Erythroblast (primary cell): Measurements from ENCODE around the gene PANX3.

Source experiments
- GATA1 ChIP-seq: IDR thresholded peaks from 2 replicates; pipeline ENCODE4 v1.6.1; 2011; ENCODE audit warnings: low read depth, mild to moderate bottlenecking, control low read depth, low read length, moderate library complexity
- POLR2A ChIP-seq: IDR thresholded peaks from 2 replicates; pipeline ENCODE4 v1.6.1; 2011; ENCODE audit warnings: mild to moderate bottlenecking, low read length

- TF ChIP-seq POLR2A: no peak
- TF ChIP-seq GATA1: no peak
Measured at GRCh38 chr11:124633355-124633754, 22.1 kb downstream of the PANX3 start.
